Measurements from ENCODE around the gene SCGB1C1.

Gene SCGB1C1

DNA sequence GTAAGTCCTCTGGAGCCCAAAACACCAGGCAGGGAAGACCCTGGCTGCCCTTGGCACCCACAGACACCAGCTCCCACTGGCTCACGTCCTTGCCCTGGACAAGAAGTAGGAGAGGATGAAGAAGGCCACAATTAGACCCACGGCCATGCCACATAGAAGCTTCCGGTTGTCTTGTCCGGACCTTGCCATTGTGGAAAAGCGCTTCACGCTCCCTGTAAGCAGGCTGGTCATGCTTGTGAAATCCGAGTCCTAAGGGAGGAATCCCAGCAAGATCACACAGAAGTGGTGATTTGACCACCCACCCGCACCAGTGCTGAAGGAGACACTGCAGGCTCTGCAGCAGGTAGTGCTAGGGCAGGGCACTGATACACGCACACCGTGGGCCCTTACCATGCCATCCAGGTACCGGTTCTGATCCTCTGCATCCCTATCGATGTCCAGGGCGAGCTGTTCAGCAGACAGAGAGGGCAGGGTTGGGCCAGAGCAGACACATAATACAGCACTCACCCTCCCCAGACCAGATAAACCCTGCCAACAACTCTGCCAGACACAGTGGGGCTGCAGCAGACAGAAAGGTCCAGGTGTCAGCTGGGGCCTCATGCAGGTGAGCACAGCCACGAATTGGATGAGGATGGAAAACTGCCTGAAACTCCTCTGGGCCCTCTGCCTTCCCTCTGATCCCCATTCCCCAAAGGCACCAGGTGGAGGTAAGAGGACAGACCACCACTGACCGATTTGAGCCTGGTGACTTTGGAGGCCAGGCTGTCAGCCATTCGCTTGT, 12.5 kb downstream of the SCGB1C1 start:
- DNase-seq = no peak

DNA sequence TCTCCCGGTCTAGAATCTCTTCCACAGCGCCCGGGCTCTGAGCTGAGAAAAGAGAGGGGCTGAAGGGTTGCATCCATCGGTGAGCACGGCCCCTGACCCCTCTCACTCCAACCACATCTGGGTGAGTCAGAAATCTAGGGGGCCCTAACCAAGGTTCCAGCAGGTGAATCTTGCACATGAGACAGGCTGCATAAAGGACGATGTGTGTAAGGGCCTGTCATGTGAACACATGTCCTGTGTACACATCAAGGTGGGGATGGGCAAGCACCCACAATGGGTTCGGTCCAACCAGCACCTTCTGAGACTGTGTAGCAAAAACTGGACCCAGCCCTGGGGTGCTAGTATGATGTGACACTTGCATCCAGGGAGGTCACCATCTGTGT, 13.1 kb downstream of the SCGB1C1 start:
- no peak for DNase-seq

- no peak for DNase-seq
Measured at GRCh38 chr11:206526-207207, 13.8 kb downstream of the SCGB1C1 start.

- peak; percentile 96 for DNase-seq
Measured at GRCh38 chr11:207208-207862, 14.5 kb downstream of the SCGB1C1 start, which contains the start of the genes BET1L and RIC8A. Gene BET1L, minus strand, starts transcription at chr11:207399. Its CDS starts 78 bp downstream, at chr11:207321. Gene RIC8A, plus strand, starts transcription at chr11:207708. Its CDS starts 1,147 bp downstream, at chr11:208855.

DNA sequence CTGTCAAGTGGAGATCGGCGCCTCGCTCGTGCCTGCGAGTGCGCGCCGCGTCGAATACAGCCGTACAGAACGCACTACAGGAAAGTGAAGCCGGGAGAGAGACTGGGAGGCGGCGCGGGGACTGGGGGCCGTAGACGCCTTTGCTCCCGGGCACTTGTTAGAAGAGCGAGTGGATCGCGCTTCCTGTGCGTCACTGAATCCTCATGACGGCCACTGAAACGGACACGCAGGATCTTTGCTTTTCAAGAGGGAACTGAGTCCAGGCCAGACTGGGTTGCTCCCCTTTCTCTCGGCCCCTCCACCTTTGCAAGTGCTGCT, 14.9 kb downstream of the SCGB1C1 start:
- DNase-seq = no peak

DNA sequence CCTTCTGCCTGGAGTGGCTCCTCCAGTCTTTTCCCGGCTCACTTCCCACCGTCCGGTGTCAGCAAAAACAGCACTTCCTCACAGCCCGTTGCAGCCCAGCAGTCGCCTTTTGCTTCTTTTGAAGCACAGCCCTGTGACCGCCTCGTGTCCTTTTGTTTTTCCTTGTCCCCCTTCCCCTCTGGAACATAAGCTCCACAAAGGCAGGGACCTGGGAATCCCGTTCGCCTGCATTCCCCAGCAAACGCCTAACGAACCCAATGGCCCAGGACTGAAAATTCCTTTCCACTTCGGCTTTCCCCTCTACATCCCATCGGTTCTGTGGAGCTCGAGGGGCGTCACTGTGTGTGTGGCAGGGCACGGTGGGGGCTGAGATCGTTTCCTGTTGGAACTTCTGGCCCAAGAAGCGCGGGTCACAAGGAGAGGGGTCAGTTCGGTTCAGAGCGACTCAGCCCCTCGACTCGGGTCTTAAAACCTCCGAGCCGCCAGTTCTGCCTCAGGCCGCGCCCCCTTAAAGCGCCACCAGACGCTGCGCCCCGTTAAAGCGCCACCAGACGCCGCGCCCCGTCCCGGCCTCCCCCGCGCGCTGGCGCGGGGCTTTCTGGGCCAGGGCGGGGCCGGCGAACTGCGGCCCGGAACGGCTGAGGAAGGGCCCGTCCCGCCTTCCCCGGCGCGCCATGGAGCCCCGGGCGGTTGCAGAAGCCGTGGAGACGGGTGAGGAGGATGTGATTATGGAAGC, 15.5 kb downstream of the SCGB1C1 start:
- DNase-seq = peak; percentile 81

- DNase-seq = no peak
Measured at GRCh38 chr11:208917-209260, 16.0 kb downstream of the SCGB1C1 start.

- no peak for DNase-seq
Measured at GRCh38 chr11:209275-210121, 16.6 kb downstream of the SCGB1C1 start.

GRCh38 chr11:210122-210802, 17.4 kb downstream of the SCGB1C1 start:
- no peak for DNase-seq

- DNase-seq = no peak
Measured at GRCh38 chr11:210803-211180, 17.9 kb downstream of the SCGB1C1 start.

GRCh38 chr11:211295-211694, 18.4 kb downstream of the SCGB1C1 start:
- no peak for DNase-seq

- DNase-seq = no peak
Measured at GRCh38 chr11:211741-212140, 18.9 kb downstream of the SCGB1C1 start.

GRCh38 chr11:212150-213100, 19.5 kb downstream of the SCGB1C1 start:
- DNase-seq = no peak

- no peak for DNase-seq
Measured at GRCh38 chr11:213111-213510, 20.2 kb downstream of the SCGB1C1 start.

DNA sequence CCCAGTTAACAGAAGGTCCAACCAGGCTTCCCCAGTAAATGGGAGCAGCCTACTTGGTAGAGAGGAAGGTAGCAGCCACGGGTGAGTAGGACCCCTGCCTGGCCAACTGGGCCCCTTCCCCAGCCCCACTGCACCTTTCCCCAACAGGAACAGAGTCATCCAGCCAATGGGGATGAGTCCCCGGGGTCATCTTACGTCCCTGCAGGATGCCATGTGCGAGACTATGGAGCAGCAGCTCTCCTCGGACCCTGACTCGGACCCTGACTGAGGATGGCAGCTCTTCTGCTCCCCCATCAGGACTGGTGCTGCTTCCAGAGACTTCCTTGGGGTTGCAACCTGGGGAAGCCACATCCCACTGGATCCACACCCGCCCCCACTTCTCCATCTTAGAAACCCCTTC, 21.2 kb downstream of the SCGB1C1 start:
- no peak for DNase-seq

GRCh38 chr11:215581-216037, 22.7 kb downstream of the SCGB1C1 start:
- no peak for DNase-seq

- DNase-seq = no peak
Measured at GRCh38 chr11:216081-216974, 23.4 kb downstream of the SCGB1C1 start.

GRCh38 chr11:217704-218103, 24.8 kb downstream of the SCGB1C1 start:
- no peak for DNase-seq

- DNase-seq = no peak
Measured at GRCh38 chr11:218815-219593, 26.1 kb downstream of the SCGB1C1 start.
